Measurements from ENCODE around the gene CLEC11A.
A peak's percentile ranks its signal among the peaks of the same experiment; 100 is the strongest.

Gene CLEC11A

DNA sequence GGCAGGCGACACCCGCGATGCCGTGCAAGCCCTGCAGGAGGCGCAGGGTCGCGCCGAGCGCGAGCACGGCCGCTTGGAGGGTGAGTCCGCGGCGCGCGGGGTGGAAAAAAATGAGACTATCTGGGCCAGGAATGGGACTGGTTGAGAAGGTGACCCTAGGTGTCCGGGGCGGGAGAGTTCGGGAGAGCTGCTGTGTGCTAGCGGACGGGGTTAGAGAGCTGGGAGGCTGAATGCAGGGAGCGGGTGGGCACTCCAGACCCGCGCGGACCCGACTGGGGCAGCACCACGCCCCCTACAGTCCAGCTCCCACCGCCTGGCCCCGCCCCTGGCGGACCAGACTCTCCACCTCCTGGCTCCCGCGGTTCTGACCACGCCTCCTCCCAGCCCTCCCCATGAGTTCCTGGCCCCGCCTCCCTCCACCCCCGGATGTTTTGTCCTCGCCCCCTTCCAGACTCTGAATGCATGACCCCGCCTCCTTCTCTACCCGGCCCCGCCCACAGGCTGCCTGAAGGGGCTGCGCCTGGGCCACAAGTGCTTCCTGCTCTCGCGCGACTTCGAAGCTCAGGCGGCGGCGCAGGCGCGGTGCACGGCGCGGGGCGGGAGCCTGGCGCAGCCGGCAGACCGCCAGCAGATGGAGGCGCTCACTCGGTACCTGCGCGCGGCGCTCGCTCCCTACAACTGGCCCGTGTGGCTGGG, 1.5 kb downstream of the CLEC11A start (continued):
- TF ChIP-seq ZNF596 (tag by site-specific recombination; IDR thresholded peaks at IDR 0.05) (no peak), ZNF157 (tag by site-specific recombination; IDR thresholded peaks at IDR 0.05) (peak; percentile 47; the same call in 1 of the 2 replicates), ZNF423 (tag by site-specific recombination; IDR thresholded peaks at IDR 0.05) (no peak; the same call in 1 of the 2 replicates), ZFP41 (tag by site-specific recombination; IDR thresholded peaks at IDR 0.05; ENCODE audit: borderline replicate concordance) (no peak), ZBTB8A (tag by site-specific recombination; IDR thresholded peaks at IDR 0.05) (no peak), ZNF121 (tag by site-specific recombination; IDR thresholded peaks at IDR 0.05) (no peak), ZBTB7A (tag by site-specific recombination; IDR thresholded peaks at IDR 0.05; ENCODE audit: low read depth) (no peak), HOXC10 (CRISPR knock-in tag; IDR thresholded peaks at IDR 0.05) (no peak), ZNF169 (tag by site-specific recombination; IDR thresholded peaks at IDR 0.05) (no peak)
- TF ChIP-seq, protein P1, sequence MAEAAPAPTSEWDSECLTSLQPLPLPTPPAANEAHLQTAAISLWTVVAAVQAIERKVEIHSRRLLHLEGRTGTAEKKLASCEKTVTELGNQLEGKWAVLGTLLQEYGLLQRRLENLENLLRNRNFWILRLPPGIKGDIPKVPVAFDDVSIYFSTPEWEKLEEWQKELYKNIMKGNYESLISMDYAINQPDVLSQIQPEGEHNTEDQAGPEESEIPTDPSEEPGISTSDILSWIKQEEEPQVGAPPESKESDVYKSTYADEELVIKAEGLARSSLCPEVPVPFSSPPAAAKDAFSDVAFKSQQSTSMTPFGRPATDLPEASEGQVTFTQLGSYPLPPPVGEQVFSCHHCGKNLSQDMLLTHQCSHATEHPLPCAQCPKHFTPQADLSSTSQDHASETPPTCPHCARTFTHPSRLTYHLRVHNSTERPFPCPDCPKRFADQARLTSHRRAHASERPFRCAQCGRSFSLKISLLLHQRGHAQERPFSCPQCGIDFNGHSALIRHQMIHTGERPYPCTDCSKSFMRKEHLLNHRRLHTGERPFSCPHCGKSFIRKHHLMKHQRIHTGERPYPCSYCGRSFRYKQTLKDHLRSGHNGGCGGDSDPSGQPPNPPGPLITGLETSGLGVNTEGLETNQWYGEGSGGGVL (tag by site-specific recombination; IDR thresholded peaks at IDR 0.05), result no peak

DNA sequence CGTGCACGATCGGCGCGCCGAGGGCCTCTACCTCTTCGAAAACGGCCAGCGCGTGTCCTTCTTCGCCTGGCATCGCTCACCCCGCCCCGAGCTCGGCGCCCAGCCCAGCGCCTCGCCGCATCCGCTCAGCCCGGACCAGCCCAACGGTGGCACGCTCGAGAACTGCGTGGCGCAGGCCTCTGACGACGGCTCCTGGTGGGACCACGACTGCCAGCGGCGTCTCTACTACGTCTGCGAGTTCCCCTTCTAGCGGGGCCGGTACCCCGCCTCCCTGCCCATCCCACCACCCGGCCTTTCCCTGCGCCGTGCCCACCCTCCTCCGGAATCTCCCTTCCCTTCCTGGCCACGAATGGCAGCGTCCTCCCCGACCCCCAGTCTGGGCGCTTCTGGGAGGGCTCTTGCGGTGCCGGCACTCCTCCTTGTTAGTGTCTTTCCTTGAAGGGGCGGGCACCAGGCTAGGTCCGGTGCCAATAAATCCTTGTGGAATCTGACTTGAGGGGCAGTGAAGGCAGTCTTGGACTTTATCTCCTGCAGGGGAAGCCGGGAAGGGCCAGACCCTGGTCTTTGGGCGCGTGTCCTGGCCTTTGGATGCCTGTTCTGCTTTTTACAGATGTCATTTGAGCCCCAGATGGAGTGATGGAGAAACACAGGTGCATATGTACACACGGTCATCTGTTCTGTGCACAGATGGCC, 2.2 kb downstream of the CLEC11A start:
- Histone ChIP-seq H3K27ac (ENCODE audit: extremely low read depth, low read depth, low read length) (peak overlapping the region; percentile 77), H3K9me3 (ENCODE audit: control insufficient read depth, insufficient read depth, low read depth, low read length) (no peaks in the 10 kb centered on the region), H3K4me3 (ENCODE audit: low read depth, low read length) (peak overlapping the region; percentile 78), H3K36me3 (ENCODE audit: control insufficient read depth in 2 of 2, insufficient read depth in 1 of 2, low read length in 2 of 2) (no peaks in the 10 kb centered on the region; a peak in 1 of 3 replicates), H3K4me1 (ENCODE audit: control insufficient read depth, insufficient read depth, low read length) (peaks cover 7% of the 10 kb centered on the region; the same call in 1 of the 2 replicates)
- ChIA-PET POLR2A (interaction anchor here (0.6 to 2.3 kb wide), 18 partner anchors 9 to 396 kb away, joined by 3 to 28 read pairs (median 5); partner anchors contain the start of genes KCNC3 and POLD1), CTCF (interaction anchor here (0.6 to 5.9 kb wide), 39 partner anchors 9 to 562 kb away, joined by 3 to 75 read pairs (median 4); partner anchors contain the start of genes KLK4 and POLD1)
- TF ChIP-seq, protein P2, sequence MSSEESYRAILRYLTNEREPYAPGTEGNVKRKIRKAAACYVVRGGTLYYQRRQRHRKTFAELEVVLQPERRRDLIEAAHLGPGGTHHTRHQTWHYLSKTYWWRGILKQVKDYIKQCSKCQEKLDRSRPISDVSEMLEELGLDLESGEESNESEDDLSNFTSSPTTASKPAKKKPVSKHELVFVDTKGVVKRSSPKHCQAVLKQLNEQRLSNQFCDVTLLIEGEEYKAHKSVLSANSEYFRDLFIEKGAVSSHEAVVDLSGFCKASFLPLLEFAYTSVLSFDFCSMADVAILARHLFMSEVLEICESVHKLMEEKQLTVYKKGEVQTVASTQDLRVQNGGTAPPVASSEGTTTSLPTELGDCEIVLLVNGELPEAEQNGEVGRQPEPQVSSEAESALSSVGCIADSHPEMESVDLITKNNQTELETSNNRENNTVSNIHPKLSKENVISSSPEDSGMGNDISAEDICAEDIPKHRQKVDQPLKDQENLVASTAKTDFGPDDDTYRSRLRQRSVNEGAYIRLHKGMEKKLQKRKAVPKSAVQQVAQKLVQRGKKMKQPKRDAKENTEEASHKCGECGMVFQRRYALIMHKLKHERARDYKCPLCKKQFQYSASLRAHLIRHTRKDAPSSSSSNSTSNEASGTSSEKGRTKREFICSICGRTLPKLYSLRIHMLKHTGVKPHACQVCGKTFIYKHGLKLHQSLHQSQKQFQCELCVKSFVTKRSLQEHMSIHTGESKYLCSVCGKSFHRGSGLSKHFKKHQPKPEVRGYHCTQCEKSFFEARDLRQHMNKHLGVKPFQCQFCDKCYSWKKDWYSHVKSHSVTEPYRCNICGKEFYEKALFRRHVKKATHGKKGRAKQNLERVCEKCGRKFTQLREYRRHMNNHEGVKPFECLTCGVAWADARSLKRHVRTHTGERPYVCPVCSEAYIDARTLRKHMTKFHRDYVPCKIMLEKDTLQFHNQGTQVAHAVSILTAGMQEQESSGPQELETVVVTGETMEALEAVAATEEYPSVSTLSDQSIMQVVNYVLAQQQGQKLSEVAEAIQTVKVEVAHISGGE (tag by site-specific recombination; conservative IDR thresholded peaks at IDR 0.05; ENCODE audit: low read depth), result peak; percentile 94
- TF ChIP-seq KLF1 (tag by site-specific recombination; IDR thresholded peaks at IDR 0.05) (peak; percentile 66), YY1 (tag by site-specific recombination; IDR thresholded peaks at IDR 0.05) (0 out of 2 replicates have a peak, but pooled peaks have one; percentile 16), ZFP3 (tag by site-specific recombination; IDR thresholded peaks at IDR 0.05; ENCODE audit: low read depth) (no peak), ZBTB8A (tag by site-specific recombination; IDR thresholded peaks at IDR 0.05) (peak; percentile 79), ZNF114 (tag by site-specific recombination; IDR thresholded peaks at IDR 0.05) (no peak), GLIS2 (tag by site-specific recombination; IDR thresholded peaks at IDR 0.05) (peak; percentile 58), GLI4 (tag by site-specific recombination; IDR thresholded peaks at IDR 0.05) (peak; percentile 47; the same call in 1 of the 2 replicates)
- TF ChIP-seq, protein P3, sequence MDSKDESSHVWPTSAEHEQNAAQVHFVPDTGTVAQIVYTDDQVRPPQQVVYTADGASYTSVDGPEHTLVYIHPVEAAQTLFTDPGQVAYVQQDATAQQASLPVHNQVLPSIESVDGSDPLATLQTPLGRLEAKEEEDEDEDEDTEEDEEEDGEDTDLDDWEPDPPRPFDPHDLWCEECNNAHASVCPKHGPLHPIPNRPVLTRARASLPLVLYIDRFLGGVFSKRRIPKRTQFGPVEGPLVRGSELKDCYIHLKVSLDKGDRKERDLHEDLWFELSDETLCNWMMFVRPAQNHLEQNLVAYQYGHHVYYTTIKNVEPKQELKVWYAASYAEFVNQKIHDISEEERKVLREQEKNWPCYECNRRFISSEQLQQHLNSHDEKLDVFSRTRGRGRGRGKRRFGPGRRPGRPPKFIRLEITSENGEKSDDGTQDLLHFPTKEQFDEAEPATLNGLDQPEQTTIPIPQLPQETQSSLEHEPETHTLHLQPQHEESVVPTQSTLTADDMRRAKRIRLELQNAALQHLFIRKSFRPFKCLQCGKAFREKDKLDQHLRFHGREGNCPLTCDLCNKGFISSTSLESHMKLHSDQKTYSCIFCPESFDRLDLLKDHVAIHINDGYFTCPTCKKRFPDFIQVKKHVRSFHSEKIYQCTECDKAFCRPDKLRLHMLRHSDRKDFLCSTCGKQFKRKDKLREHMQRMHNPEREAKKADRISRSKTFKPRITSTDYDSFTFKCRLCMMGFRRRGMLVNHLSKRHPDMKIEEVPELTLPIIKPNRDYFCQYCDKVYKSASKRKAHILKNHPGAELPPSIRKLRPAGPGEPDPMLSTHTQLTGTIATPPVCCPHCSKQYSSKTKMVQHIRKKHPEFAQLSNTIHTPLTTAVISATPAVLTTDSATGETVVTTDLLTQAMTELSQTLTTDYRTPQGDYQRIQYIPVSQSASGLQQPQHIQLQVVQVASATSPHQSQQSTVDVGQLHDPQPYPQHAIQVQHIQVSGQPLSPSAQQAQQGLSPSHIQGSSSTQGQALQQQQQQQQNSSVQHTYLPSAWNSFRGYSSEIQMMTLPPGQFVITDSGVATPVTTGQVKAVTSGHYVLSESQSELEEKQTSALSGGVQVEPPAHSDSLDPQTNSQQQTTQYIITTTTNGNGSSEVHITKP (tag by site-specific recombination; IDR thresholded peaks at IDR 0.05), result peak; percentile 89
- TF ChIP-seq, protein P1 (tag by site-specific recombination; IDR thresholded peaks at IDR 0.05), result peak; percentile 21
- TF ChIP-seq, protein P4, sequence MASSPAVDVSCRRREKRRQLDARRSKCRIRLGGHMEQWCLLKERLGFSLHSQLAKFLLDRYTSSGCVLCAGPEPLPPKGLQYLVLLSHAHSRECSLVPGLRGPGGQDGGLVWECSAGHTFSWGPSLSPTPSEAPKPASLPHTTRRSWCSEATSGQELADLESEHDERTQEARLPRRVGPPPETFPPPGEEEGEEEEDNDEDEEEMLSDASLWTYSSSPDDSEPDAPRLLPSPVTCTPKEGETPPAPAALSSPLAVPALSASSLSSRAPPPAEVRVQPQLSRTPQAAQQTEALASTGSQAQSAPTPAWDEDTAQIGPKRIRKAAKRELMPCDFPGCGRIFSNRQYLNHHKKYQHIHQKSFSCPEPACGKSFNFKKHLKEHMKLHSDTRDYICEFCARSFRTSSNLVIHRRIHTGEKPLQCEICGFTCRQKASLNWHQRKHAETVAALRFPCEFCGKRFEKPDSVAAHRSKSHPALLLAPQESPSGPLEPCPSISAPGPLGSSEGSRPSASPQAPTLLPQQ (tag by site-specific recombination; IDR thresholded peaks at IDR 0.05), result peak; percentile 97
- TF ChIP-seq, protein P5, sequence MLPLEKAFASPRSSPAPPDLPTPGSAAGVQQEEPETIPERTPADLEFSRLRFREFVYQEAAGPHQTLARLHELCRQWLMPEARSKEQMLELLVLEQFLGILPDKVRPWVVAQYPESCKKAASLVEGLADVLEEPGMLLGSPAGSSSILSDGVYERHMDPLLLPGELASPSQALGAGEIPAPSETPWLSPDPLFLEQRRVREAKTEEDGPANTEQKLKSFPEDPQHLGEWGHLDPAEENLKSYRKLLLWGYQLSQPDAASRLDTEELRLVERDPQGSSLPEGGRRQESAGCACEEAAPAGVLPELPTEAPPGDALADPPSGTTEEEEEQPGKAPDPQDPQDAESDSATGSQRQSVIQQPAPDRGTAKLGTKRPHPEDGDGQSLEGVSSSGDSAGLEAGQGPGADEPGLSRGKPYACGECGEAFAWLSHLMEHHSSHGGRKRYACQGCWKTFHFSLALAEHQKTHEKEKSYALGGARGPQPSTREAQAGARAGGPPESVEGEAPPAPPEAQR (tag by site-specific recombination; IDR thresholded peaks at IDR 0.05), result 0 out of 2 replicates have a peak, but pooled peaks have one; percentile 29
